Cardiac muscle cell (in vitro differentiated cells and primary cell): ENCODE data around the gene ZNF789. TPM values are rescaled to one million over a fixed set of nuclear protein-coding genes. Genes with fewer than 3 reads are reported as not detected.

Source experiments
- DNase-seq, 2 donors: peaks; one replicate each; pipeline versions ENCODE4 v3.0.0 to v3.0.0-alpha.2; 2010 to 2017; ENCODE audit warnings: low read depth in 1 of 2, low spot score in 1 of 2
- H3K27ac ChIP-seq: fragments of 200-600 bp; sonication (generic); 2 replicates; pipeline ENCODE4 v1.5.1; 2016
- H3K27me3 ChIP-seq: fragments of 200-600 bp; sonication (generic); 2 replicates; pipeline ENCODE4 v1.6.0; 2016; ENCODE audit warnings: control low read depth
- H3K36me3 ChIP-seq: fragments of 200-600 bp; sonication (generic); 2 replicates; pipeline ENCODE4 v1.5.1; 2016; ENCODE audit warnings: control low read depth
- H3K4me1 ChIP-seq: fragments of 200-600 bp; sonication (generic); 2 replicates; pipeline ENCODE4 v1.8.1; 2017; ENCODE audit warnings: low read depth, mild to moderate bottlenecking, mixed run types
- H3K4me3 ChIP-seq: fragments of 200-600 bp; sonication (generic); 2 replicates; pipeline ENCODE4 v1.5.1; 2016; ENCODE audit warnings: mild to moderate bottlenecking
- H3K9me3 ChIP-seq: fragments of 200-600 bp; sonication (generic); 2 replicates; pipeline ENCODE4 v1.5.1; 2017; ENCODE audit warnings: low read depth, mild to moderate bottlenecking, control low read depth
- polyA plus RNA-seq: library from polyadenylated mRNA; unstranded; fragments of >200 nt; fragmentation: Nextera tagmentation; extraction: Ambion mirVana; gene quantifications from 2 replicates; pipeline ENCODE4 v1.2.1, GENCODE V29; 2016
- total RNA-seq: library from RNA; depleted of rRNA; stranded (reverse); fragments of >200 nt; gene quantifications from 2 replicates; pipeline ENCODE4 v1.2.3, GENCODE V29; 2016
- TF ChIP-seq, protein P1 (sequence below): IDR thresholded peaks from 2 replicates; pipeline ENCODE4 v1.5.1; 2012; ENCODE audit warnings: low read depth, mild to moderate bottlenecking, low read length

The ZNF789 gene
- total and polyA plus RNA-seq, 2 experiments from 2014 or later, result 9.0 to 15.3 TPM

DNA sequence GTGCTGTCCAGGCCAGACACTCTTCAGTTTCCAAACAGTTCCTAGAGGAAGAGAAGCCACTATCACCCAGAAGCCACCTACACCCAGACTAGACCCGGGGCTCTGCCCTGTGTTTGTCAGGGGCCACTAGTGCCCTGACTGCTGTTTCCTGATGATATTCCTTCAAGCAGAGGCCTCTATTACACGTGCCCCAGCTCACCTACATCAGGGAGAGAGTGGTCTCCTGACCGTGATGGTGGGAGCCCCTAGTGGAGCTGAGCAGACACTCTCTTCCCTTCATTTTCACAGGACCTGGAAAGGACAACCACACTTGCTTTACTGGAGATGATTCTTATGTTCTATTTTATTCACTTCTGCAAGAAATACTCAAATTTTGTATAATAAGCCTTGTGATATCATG is 18.2 kb downstream of the ZNF789 start:
- no peaks in the 10 kb centered on the region for H3K27me3 ChIP-seq
- H3K4me3 ChIP-seq, result no peak overlapping the region
- no peak overlapping the region for H3K27ac ChIP-seq
- TF ChIP-seq, protein P1, sequence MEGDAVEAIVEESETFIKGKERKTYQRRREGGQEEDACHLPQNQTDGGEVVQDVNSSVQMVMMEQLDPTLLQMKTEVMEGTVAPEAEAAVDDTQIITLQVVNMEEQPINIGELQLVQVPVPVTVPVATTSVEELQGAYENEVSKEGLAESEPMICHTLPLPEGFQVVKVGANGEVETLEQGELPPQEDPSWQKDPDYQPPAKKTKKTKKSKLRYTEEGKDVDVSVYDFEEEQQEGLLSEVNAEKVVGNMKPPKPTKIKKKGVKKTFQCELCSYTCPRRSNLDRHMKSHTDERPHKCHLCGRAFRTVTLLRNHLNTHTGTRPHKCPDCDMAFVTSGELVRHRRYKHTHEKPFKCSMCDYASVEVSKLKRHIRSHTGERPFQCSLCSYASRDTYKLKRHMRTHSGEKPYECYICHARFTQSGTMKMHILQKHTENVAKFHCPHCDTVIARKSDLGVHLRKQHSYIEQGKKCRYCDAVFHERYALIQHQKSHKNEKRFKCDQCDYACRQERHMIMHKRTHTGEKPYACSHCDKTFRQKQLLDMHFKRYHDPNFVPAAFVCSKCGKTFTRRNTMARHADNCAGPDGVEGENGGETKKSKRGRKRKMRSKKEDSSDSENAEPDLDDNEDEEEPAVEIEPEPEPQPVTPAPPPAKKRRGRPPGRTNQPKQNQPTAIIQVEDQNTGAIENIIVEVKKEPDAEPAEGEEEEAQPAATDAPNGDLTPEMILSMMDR, result no peak
- H3K4me1 ChIP-seq, result no peaks in the 10 kb centered on the region
- no peak for DNase-seq
- H3K9me3 ChIP-seq, result no peaks in the 10 kb centered on the region
- peaks cover 15% of the 10 kb centered on the region for H3K36me3 ChIP-seq

DNA sequence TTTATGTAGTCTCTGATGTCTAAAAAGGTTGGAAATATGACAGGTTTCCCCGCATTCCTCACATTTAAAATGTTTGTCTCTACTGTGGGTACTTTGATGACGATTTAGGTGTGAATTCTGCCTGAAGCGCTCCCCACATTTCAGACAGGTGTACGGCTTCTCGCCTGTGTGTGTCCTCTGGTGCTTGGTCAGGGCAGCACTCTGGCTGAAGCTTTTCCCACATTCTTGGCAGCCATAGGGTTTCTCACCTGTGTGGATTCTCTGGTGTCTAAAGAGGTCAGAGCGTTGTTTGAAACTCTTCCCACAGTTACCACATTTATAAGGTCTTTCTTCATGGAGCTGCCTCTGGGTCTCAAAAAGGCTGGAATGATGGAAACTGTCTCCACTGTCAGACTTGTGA is 21.1 kb downstream of the ZNF789 start:
- Histone ChIP-seq H3K9me3 (no peaks in the 10 kb centered on the region), H3K27ac (no peak overlapping the region), H3K36me3 (peaks cover 15% of the 10 kb centered on the region), H3K4me3 (no peak overlapping the region), H3K27me3 (no peaks in the 10 kb centered on the region), H3K4me1 (peaks cover 6% of the 10 kb centered on the region)
- TF ChIP-seq, protein P1, result no peak
- no peak for DNase-seq

- peak overlapping the region; percentile 86 for H3K4me3 ChIP-seq
Observed at GRCh38 chr7:99497766-99498545, 25.3 kb downstream of the ZNF789 start.

DNA sequence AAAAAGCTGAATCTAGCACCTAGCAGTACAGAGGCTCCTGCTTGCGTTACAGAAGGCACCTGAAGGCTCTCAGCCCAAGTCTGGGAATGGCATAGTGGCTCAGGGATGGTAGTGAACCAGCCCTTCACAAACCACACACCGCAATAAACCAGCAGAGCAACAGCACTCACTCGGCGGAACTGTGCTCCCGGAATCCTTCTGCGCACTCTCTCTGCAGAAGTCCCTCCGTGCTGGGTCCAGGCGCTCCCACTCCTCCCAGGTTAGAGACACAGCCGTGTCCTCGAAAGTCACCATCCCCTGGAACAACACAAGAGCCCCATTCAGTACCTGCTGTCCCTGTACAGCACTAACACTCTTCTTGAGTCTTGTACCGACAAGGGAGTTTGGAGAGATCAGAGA is 25.9 kb downstream of the ZNF789 start:
- peaks cover 8% of the 10 kb centered on the region for H3K4me1 ChIP-seq
- no peak for DNase-seq

More at GRCh38 chr7:99497766-99498545, 25.3 kb downstream of the ZNF789 start:
- no peak for DNase-seq
- TF ChIP-seq, protein P1, result no peak
- Histone ChIP-seq H3K27ac (no peak overlapping the region), H3K27me3 (no peaks in the 10 kb centered on the region), H3K4me1 (peaks cover 8% of the 10 kb centered on the region), H3K9me3 (no peaks in the 10 kb centered on the region), H3K36me3 (peaks cover 14% of the 10 kb centered on the region)

GRCh38 chr7:99499371-99499720 is 26.7 kb downstream of the ZNF789 start:
- Histone ChIP-seq H3K27ac (peak overlapping the region; percentile 89), H3K9me3 (no peaks in the 10 kb centered on the region), H3K4me1 (peaks cover 8% of the 10 kb centered on the region), H3K27me3 (no peaks in the 10 kb centered on the region), H3K36me3 (no peaks in the 10 kb centered on the region), H3K4me3 (peak overlapping the region; percentile 86)
- TF ChIP-seq, protein P1, result no peak
- DNase-seq, result no peak

More for the DNA sequence above, 25.9 kb downstream of the ZNF789 start:
- H3K9me3 ChIP-seq, result no peaks in the 10 kb centered on the region
- H3K27me3 ChIP-seq, result no peaks in the 10 kb centered on the region
- peak overlapping the region; percentile 89 for H3K27ac ChIP-seq
- peak overlapping the region; percentile 86 for H3K4me3 ChIP-seq
- H3K36me3 ChIP-seq, result peaks cover 8% of the 10 kb centered on the region
- TF ChIP-seq, protein P1, result no peak
